Choroid plexus epithelial cell (primary cell): ENCODE measurements around the gene FDXR.

Source experiments
- DNase-seq: peaks from one replicate; pipeline ENCODE4 v3.0.0-alpha.2; 2010; ENCODE audit warnings: low read depth
- H3K4me3 ChIP-seq: 2 replicates; pipeline ENCODE4 v1.5.1; 2011; ENCODE audit warnings: low read depth, mild to moderate bottlenecking, control low read depth, low read length, moderate library complexity
- TF ChIP-seq, protein P1 (sequence below): conservative IDR thresholded peaks from 2 replicates; pipeline ENCODE4 v1.5.1; 2011; ENCODE audit warnings: low read depth, mild to moderate bottlenecking, control low read depth, inconsistent platforms, low read length, moderate library complexity

Gene FDXR

DNA sequence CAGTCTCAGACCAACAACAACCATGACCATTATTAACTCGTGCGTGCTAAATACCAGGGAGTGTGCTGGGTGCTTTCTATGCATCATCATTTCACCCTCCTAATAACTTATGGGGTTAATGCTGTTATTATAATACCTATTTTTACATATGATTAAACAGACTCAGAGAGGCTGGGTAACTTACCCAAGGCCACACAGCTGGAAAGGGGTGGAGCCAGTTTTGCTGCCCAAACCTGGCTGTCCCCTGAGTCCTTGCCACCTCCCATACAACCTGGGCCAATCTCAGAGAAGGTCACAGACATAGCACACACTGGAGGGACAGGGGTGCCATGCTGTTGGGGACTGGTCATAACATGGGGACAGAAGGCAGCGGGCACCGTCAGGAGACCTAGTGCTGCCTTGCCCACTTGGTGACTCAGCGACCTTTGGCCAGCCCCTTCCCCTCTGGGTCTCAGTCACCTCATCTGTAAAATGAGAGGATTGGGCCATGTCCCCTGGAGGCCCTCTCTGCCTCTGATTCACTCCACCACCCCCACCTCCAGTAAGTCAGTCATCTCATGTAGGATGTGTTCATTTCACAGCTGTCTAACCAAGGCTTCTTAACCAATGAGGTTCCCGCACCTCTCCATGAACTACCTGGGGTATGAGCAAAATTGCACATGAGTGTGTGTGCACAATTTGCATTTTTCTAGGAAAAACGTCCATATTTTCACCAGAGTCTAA, 32.1 kb upstream of the FDXR start:
- TF ChIP-seq, protein P1, sequence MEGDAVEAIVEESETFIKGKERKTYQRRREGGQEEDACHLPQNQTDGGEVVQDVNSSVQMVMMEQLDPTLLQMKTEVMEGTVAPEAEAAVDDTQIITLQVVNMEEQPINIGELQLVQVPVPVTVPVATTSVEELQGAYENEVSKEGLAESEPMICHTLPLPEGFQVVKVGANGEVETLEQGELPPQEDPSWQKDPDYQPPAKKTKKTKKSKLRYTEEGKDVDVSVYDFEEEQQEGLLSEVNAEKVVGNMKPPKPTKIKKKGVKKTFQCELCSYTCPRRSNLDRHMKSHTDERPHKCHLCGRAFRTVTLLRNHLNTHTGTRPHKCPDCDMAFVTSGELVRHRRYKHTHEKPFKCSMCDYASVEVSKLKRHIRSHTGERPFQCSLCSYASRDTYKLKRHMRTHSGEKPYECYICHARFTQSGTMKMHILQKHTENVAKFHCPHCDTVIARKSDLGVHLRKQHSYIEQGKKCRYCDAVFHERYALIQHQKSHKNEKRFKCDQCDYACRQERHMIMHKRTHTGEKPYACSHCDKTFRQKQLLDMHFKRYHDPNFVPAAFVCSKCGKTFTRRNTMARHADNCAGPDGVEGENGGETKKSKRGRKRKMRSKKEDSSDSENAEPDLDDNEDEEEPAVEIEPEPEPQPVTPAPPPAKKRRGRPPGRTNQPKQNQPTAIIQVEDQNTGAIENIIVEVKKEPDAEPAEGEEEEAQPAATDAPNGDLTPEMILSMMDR, result no peak
- no peak overlapping the region for H3K4me3 ChIP-seq
- no peak for DNase-seq

DNA sequence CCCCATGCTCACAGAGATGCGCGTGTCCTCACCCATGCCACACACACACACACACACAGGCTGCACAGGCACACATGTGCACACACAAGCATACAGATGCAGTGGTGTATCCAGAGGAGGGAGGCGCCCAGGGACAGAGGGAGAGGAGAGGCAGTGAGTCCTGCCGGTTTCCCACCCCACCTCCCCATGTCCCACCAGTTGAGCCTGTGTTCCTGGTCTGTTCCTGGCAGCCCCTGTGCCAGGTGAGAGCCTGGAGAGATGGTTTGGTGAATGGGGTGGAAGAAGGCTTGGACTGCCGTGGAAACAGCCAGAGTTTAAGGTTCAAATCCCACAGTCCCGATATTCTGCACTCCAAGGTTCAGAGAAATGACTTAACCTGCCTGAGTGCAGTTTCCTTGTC, 30.9 kb upstream of the FDXR start:
- TF ChIP-seq, protein P1, result no peak
- no peak overlapping the region for H3K4me3 ChIP-seq
- no peak for DNase-seq

DNA sequence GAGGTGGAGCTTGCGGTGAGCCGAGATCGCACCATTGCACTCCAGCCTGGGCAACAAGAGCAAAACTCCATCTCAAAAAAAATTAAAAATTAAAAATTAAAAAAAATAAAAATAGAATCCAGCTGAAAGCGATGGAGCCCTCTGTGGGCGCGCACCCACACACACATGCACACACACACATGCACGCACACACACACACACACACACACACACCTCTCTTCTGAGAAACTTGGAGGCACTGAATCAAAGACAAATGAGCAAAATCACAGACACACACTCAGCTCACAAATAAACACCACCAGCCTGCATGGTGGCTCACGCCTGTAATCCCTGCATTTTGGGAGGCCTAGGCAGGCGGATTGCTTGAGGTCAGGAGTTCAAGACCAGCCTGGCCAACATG, 30.2 kb upstream of the FDXR start:
- no peak for DNase-seq
- no peak overlapping the region for H3K4me3 ChIP-seq
- TF ChIP-seq, protein P1, result no peak

DNA sequence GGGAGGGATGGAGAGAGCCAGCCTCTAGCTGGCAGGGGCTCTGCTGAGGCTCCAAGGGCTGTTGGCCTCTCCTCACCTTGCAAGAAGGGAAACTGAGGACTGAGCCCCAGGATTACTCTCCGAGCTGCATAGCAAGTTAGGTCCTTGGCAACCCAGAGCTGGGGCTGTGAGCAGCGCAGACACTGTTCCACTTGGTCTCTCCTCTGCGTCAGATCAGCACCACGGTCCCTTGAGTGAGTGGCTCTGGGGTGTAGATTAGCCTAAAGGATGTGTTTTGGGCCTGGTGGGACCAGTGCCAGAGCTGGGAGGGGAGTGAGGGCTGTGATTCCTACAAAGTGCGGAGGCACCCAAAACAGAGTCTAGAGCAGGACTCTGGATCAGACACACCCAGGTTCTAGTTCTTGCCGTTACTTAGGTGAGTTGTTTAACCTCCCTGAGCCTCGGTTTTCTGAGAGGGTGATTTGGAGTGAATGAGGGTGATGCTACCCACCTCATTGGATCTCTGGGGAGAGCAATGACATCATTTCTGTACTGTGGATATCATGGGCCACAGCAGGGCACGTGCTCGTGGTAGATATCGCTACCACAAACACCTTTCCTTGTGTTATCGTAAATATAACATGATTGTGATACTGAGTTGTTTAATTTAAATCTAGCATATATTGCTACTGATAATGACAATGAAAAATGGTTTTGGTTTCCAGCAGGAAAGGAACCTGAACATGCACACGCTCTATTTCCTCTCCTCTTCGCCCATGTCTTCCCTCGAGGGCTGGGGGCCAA, 28.8 kb upstream of the FDXR start:
- TF ChIP-seq, protein P1, result no peak
- no peak for DNase-seq
- no peak overlapping the region for H3K4me3 ChIP-seq

DNA sequence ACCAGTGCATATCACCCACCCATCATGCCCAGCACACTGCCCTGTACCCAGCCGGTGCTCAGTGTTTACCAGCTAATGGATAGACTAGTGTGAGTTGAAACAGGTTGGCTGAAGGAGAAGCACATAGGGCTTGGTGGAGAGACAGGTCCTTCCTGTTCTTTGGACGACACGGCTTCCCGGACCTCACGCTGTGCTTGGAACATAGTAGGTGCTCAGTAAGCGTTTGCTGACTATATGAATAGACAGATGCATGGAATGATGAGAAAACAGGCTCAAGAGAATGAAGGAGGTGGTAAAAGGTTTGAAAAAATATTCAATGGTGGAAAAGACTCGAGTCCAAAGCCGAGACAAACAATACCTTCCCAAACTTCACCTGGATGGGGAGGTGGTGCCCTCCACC, 27.4 kb upstream of the FDXR start:
- H3K4me3 ChIP-seq, result no peak overlapping the region
- no peak for DNase-seq
- TF ChIP-seq, protein P1, result no peak

DNA sequence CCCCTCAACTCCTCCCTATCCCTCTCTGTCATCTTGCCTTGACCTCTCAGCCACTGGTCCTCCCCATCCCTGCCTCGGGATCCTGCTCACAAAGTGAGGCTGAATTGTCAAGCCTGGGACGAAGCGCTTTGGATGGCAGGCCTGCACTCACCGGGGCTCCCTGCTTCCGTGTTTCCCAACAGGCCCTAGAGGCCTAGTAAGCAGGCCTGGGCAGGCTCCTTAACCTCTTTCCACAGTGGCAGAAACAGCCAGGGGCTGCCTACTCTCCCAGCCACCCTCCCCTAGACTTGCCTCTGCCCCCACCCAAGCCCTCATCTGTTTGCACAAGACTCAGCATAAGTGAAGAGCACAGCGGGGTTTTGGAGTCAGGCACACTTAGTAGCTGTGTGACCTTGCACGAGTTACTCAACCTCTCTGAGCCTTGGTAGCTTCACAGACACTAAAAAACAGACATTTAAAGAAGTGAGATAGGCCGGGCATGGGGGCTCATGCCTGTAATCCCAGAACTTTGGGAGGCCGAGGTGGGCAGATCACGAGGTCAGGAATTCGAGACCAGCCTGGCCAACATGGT, 25.7 kb upstream of the FDXR start:
- DNase-seq, result no peak
- TF ChIP-seq, protein P1, result no peak
- H3K4me3 ChIP-seq, result no peak overlapping the region
